GM08714 (cell line): ENCODE data around the gene SLC35G1.

Experiments used
- H3K4me3 ChIP-seq: fragments of 200-500 bp; sonication (Bioruptor generic); 2 replicates; pipeline ENCODE4 v1.5.1; 2014; ENCODE audit warnings: mild to moderate bottlenecking, low read length, inconsistent platforms
- ZNF274 ChIP-seq: IDR thresholded peaks from 2 replicates; pipeline ENCODE4 v1.6.1; 2012; ENCODE audit warnings: mild to moderate bottlenecking, low read depth, low read length

Gene SLC35G1

GRCh38 chr10:93893646-93894515 lies at the start of gene SLC35G1:
Gene SLC35G1, plus strand, starts transcription at chr10:93893978. Its CDS starts 56 bp downstream, at chr10:93894034.
- no peak for TF ChIP-seq ZNF274
- H3K4me3 ChIP-seq = peak within 1 kb of the TSS; percentile 69

GRCh38 chr10:93844979-93845626 lies 48.7 kb upstream of the SLC35G1 start:
- no peak overlapping the region for H3K4me3 ChIP-seq
- no peak for TF ChIP-seq ZNF274

DNA sequence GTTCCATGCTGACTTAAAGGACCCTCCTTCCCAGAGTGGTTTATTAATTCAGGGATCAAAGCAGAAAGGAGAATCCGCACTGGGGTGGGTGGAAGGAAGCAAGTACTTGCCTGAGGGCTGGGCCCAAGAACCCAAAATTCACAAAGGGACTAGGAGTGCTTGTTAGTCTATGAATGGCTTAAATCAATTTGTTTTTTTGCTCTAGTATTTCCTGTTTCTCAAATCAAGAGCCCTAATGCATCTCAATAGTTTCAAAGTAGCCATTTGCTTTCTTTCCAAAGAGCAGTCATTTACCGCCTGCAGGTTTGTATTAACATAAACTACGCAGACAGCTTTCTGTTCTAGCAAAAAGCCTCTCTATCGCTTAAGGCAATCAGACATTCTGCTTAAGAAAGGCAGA lies 44.2 kb upstream of the SLC35G1 start:
- TF ChIP-seq ZNF274 = no peak
- H3K4me3 ChIP-seq = no peak overlapping the region

GRCh38 chr10:93850031-93851015 lies 43.5 kb upstream of the SLC35G1 start:
- no peak for TF ChIP-seq ZNF274
- H3K4me3 ChIP-seq = no peak overlapping the region

DNA sequence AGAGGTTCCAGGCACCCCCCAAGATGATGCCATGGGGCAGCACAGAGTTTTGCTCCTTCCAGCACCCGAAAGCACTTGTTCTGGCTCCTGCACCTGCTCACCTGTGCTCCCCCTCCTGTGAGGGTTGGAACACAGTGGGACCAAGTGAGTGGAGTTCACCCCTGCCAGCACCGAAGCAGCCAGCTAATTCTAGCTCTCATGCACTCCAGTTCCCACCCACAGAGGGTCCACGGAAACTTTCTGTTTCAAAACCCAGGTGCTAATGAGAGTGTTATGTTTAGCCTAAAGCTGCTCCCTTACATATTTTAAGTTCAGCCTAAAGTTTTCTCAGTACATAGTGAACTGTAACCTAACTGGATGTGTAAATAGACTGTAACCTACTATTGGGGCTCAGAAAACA lies 42.6 kb upstream of the SLC35G1 start:
- TF ChIP-seq ZNF274 = no peak
- no peak overlapping the region for H3K4me3 ChIP-seq

- no peak for TF ChIP-seq ZNF274
- no peak overlapping the region for H3K4me3 ChIP-seq
Observed at GRCh38 chr10:93852476-93853095, 41.2 kb upstream of the SLC35G1 start.

GRCh38 chr10:93854975-93855374 lies 38.8 kb upstream of the SLC35G1 start:
- no peak overlapping the region for H3K4me3 ChIP-seq
- no peak for TF ChIP-seq ZNF274

DNA sequence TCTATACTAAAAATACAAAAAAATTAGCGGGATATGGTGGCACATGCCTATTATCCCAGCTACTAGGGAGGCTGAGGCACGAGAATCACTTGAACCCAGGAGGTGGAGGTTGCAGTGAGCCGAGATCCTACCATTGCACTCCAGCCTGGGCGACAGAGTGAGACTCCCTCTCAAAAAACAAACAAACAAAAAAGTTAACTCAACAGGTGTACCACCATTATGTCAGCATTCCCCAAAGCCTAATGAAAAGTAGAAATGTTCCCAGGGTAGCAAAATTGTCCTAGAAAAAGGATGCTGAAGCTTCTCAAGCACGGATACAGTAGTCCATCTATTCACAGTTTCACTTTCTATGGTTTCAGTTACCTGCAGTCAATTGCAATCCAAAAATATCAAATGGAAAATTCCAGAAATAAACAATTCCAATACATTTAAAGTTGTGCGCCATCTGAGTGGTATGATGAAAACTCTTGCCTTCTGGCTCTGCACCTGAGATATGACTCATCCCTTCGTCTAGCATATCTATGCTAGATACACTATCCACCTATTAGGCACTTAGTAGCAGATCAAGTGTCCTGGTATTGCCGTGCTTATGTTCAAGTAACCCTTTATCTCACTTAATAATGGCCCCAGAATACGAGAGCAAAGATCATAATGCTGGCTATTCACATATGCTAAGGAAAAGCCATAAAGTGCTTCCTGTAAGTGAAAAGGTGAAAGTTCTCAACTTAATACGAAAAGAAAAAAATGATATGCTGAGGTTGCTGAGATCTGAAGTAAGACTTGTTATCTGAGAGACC lies 37.2 kb upstream of the SLC35G1 start:
- no peak overlapping the region for H3K4me3 ChIP-seq
- TF ChIP-seq ZNF274 = no peak

- TF ChIP-seq ZNF274 = no peak
- no peak overlapping the region for H3K4me3 ChIP-seq
Observed at GRCh38 chr10:93859049-93859655, 34.6 kb upstream of the SLC35G1 start.

- TF ChIP-seq ZNF274 = no peak
- no peak overlapping the region for H3K4me3 ChIP-seq
Observed at GRCh38 chr10:93861825-93862224, 32.0 kb upstream of the SLC35G1 start.

DNA sequence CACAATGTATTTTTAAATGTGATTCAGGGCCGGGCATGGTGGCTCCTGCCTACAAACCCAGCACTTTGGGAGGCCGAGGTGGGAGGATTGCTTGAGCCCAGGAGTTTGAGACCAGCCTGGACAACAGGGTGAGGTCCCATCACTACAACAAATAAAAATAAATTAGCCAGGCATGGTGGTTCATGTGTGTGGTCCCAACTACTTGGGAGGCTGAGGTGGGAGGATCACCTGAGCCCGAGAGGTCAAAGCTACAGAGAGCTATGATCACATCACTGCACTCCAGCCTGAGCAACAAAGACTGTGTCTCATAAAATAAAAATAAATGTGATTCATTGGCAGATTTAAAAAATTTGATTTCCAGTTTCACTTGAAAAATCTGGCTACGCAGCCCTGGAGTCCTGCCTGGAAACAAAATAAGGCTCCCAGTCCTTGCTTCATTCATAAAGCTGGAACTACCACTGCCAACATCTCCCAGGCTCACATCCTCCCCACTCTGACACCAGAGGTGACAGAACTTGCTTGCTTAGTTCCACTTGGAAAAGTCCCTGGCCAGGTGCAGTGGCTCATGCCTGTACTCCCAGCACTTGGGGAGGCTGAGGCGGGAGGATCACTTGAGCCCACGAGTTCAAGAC lies 27.9 kb upstream of the SLC35G1 start:
- no peak overlapping the region for H3K4me3 ChIP-seq
- TF ChIP-seq ZNF274 = no peak

DNA sequence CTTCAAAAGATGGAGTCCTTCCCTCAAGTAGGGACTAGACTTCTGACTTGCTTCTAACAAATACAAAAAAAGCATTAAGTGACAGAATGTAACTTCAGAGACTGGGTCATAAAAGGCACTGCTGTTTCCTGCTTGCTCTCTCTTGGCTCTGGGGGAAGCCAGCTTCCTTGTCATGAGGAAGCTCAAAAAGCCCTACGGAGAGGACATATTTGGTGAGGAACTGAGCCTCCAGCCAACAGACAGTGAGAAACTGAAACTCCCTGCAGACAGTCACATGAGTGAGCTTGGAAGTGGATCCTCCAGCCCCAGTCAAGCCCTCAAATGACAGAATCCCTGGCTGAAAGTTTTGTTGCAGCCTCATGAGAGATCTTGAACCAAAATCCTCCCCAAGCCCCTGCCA lies 26.3 kb upstream of the SLC35G1 start:
- no peak overlapping the region for H3K4me3 ChIP-seq
- no peak for TF ChIP-seq ZNF274
